Rectal smooth muscle tissue (tissue), 1 donor: ENCODE results near the gene NDUFS4.
"Not testable (repeated sequence)": the region's sequence is repeated elsewhere in the genome, so short reads cannot be mapped to it uniquely, and the experiment has no call there.

Source experiments
- H3K27ac ChIP-seq: one replicate; pipeline ENCODE4 v1.7.0; 2013; ENCODE audit warnings: low read depth, low read length, inconsistent platforms
- H3K27me3 ChIP-seq: one replicate; pipeline ENCODE4 v1.7.0; 2013; ENCODE audit warnings: low read length; ENCODE audit not compliant: control insufficient read depth, insufficient read depth
- H3K36me3 ChIP-seq: one replicate; pipeline ENCODE4 v1.7.0; 2013; ENCODE audit warnings: low read length; ENCODE audit not compliant: control insufficient read depth, insufficient read depth
- H3K4me1 ChIP-seq: one replicate; pipeline ENCODE4 v1.7.0; 2013; ENCODE audit warnings: low read length; ENCODE audit not compliant: control insufficient read depth, insufficient read depth
- H3K4me3 ChIP-seq: one replicate; pipeline ENCODE4 v1.7.0; 2013; ENCODE audit warnings: low read length
- H3K9ac ChIP-seq: one replicate; pipeline ENCODE4 v1.7.0; 2013; ENCODE audit warnings: low read length

Gene NDUFS4

DNA sequence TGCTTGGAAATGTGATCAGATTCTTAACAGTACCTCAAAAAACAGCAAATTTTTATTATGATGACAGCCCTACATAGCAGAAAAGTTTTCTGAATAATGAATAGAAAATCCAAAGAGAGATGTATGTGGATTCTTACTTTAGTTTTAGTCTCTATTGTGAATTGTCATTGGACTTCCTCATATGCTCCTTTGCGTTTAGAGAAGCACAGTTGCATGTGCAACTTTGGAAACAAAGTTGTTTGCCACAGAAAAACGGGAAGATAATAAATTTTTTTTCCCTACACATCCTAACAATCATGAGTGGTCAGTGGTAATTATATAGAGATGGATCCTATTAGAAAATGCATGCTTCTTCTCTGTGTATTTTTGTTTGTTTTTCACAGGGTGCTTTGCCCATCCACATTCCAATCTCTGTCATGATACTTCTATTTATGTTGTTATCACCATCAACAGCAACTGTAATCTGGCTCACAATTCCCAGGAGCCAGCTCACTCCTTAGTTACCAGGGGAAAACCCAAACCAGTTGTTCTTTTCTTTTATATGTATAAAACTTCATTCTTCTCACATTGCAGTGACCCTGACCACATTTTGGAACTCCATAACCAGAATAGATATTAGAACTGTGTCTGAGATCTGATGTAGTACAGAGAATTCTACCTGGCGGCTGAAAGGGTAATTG is 118.7 kb downstream of the NDUFS4 start:
- Histone ChIP-seq H3K9ac (no peak overlapping the region), H3K36me3 (no peaks in the 10 kb centered on the region), H3K27me3 (no peaks in the 10 kb centered on the region), H3K27ac (no peak overlapping the region), H3K4me1 (no peaks in the 10 kb centered on the region), H3K4me3 (no peak overlapping the region)

DNA sequence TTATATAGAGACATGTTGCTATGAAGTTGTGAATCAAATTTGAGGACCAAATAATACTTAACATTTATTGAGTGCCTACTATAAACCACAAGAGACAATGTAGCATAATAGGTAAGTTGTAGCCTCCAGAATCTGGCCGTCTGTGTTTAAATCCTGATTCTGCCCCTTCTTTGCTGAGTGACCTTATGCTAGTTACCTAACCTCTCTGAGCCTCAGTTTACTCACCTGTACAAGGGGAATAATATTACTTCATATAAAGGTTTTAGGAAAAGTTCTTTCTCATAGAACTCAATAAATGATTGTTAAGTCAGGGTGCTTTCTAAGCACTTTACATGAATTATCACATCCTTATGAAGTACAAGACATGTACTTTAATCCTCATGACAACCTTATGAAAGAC is 120.6 kb downstream of the NDUFS4 start:
- Histone ChIP-seq H3K4me3 (no peak overlapping the region), H3K9ac (no peak overlapping the region), H3K27me3 (no peaks in the 10 kb centered on the region), H3K4me1 (no peaks in the 10 kb centered on the region), H3K27ac (no peak overlapping the region), H3K36me3 (no peaks in the 10 kb centered on the region)

DNA sequence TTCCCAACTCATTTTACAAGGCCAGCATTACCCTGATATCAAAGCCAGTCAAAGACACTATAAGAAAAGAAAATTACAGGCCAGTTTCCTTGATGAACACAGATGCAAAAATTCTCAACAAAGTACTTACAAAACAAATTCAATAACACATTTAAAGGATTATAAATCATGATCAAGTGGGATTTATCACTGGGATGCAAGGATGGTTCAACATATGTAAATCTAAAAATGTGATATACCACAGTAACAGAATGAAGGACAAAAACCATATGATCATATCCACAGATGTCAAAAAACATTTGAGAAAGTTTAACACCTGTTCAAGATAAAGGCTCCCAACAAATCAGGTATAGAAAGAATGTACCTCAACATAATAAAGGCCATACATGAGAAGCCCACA is 130.6 kb downstream of the NDUFS4 start:
- no peaks in the 10 kb centered on the region for H3K27me3 ChIP-seq
- no peak overlapping the region for H3K9ac ChIP-seq
- H3K4me1 ChIP-seq, result no peaks in the 10 kb centered on the region
- H3K27ac ChIP-seq, result no peak overlapping the region
- no peaks in the 10 kb centered on the region for H3K36me3 ChIP-seq
- no peak overlapping the region for H3K4me3 ChIP-seq

DNA sequence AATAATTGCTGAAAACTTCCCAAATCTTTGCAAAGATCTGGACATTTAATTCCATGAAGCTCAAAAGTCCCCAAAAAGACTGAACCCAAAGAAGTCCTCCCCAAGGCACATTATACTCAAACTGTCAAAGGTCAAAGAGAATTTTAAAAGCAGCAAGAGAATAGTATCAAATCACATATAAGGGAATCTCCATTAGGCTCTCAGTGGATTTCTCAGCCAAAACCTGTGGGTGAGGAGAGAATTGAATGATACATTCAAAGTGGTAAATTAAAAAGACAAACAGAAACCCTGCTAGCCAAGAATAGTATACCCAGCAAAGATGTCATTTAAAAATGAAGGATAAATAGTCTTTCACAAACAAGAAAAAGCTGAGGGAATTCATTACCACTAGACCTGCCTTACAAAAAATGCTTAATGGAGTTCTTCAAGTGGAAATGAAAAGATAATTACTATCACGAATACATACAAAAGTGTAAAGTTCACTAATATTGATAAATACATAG is 134.1 kb downstream of the NDUFS4 start:
- H3K27me3 ChIP-seq, result no peaks in the 10 kb centered on the region
- H3K4me3 ChIP-seq, result no peak overlapping the region
- no peak overlapping the region for H3K9ac ChIP-seq
- no peaks in the 10 kb centered on the region for H3K36me3 ChIP-seq
- H3K4me1 ChIP-seq, result no peaks in the 10 kb centered on the region
- H3K27ac ChIP-seq, result no peak overlapping the region

DNA sequence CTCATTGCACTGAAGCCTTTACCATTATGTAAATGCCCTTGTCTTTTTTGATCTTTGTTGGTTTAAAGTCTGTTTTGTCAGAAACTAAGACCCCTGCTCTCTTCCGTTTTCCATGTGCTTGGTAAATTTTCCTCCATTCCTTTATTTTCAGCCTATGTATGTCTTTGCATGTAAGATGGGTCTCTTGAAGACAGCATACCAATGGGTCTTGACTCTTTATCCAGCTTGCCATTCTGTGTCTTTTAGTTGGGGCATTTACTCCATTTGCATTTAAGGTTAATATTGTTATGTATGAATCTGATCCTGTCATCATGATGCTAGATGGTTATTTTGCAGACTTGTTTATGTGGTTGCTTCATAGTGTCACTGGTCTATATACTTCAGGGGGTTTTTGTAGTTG is 150.0 kb downstream of the NDUFS4 start:
- not testable (repeated sequence) for H3K27ac ChIP-seq, H3K27me3 ChIP-seq, H3K9ac ChIP-seq, H3K36me3 ChIP-seq, H3K4me1 ChIP-seq, H3K4me3 ChIP-seq

DNA sequence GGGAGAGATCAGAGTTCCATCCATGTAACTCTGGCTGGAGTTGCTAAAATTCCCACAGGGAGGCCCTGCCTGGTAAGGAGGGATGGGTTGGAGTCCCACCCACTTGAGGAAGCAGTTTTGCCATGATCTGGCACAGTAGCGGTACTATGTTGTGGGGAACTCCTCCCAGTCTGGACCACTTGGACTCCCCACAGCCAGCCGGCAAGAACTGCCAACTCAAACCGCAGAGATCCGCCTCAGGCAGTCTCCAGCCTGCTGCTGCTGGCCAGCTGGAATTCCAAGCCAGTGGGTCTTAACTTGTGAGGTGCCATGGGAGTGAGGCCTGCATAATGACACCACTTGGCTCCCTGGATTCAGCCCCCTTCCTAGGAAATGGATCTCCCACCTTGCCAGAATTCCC is 151.9 kb downstream of the NDUFS4 start:
- Histone ChIP-seq H3K27ac (no peak overlapping the region), H3K27me3 (no peaks in the 10 kb centered on the region), H3K36me3 (no peaks in the 10 kb centered on the region), H3K9ac (no peak overlapping the region), H3K4me3 (no peak overlapping the region), H3K4me1 (no peaks in the 10 kb centered on the region)

DNA sequence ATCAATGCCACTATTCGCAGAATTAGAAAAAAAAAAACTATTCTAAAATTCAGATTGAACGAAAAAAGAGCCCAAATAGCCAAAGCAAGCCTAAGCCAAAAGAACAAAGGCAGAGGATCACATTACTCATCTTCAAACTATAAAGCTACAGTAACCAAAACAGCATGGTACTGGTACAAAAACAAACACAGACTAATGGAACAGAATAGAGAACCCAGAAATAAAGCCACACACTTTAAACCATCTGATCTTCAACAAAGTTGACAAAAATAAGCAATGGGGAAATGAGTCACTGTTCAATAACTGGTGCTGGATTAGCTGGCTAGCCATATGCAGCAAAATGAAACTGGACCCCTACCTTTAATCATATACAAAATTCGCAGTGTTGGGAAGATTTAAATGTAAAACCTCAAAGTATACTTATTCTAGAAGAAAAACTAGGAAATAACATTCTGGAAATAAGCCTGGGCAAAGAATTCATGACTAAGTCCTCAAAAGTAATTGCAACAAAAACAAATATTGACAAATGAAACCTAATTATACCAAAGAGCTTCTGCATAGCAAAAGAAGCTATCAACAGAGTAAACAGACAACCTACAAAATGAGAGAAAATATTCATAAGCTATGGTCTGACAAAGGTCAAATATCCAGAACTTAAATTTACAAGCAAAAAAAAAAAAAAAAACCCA is 153.7 kb downstream of the NDUFS4 start:
- Histone ChIP-seq H3K4me3 (no peak overlapping the region), H3K9ac (no peak overlapping the region), H3K27ac (no peak overlapping the region), H3K27me3 (no peaks in the 10 kb centered on the region), H3K4me1 (no peaks in the 10 kb centered on the region), H3K36me3 (no peaks in the 10 kb centered on the region)

DNA sequence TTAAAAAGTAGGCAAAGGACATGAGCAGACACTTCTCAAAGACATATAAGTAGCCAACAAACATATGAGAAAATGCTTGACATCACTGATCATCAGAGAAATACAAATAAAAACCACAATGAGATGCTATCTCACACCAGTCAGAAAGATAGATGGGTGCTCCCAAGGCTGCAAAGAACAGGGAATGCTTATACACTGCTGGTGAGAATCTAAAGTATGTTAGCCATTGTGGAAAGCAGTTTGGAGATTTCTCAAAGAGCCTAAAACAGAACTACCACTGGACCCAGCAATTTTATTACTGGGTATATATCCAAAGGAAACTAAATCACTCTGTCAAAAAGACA is 154.2 kb downstream of the NDUFS4 start:
- Histone ChIP-seq H3K9ac (no peak overlapping the region), H3K4me1 (no peaks in the 10 kb centered on the region), H3K4me3 (no peak overlapping the region), H3K27ac (no peak overlapping the region), H3K27me3 (no peaks in the 10 kb centered on the region), H3K36me3 (no peaks in the 10 kb centered on the region)

DNA sequence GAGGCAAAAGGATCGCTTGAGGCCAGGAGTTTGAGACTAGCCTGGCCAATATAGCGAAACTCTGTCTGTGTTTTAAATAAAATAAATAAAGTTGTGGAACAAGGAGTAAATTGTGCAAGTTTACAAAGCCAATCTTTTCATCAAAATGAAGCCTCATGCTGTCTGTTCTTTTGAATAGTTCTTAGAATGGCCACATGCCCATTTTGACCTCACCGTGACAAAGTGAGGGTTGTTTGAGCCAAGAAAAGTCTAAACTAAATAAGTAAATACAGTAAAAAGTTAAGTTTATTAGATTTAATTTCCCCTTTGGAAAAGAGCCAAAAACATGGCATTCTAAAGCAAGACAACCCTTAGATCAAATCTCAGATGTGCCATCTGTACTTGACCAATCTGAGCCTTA is 165.7 kb downstream of the NDUFS4 start:
- no peaks in the 10 kb centered on the region for H3K27me3 ChIP-seq
- H3K4me3 ChIP-seq, result no peak overlapping the region

DNA sequence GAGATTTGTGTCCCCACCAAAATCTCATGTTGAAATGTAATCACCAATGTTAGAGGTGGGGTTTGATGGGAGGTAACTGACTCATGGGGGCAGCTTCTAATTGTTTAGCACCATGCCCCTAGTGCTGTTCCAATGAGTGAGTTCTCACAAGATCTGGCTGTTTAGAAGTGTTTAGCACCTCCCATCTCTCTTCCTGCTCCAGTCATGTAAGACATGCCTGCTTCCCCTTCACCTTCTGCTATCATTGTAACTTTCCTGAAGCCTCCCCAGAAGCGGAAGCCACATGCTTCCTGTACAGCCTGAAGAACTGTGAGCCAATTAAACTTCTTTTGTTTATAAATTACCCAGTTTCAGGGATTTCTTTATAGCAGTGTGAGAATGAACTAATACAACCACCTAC is 170.5 kb downstream of the NDUFS4 start:
- H3K9ac ChIP-seq, result no peak overlapping the region
- H3K4me3 ChIP-seq, result no peak overlapping the region
- H3K27ac ChIP-seq, result no peak overlapping the region
- H3K27me3 ChIP-seq, result no peaks in the 10 kb centered on the region
- H3K4me1 ChIP-seq, result no peaks in the 10 kb centered on the region
- no peaks in the 10 kb centered on the region for H3K36me3 ChIP-seq

More for the DNA sequence above, 165.7 kb downstream of the NDUFS4 start:
- Histone ChIP-seq H3K9ac (no peak overlapping the region), H3K4me1 (no peaks in the 10 kb centered on the region), H3K36me3 (no peaks in the 10 kb centered on the region), H3K27ac (no peak overlapping the region)
